K562 (cell line): Measurements from ENCODE around the gene BBLN. TPM values are rescaled to one million over a fixed set of nuclear protein-coding genes. Genes with fewer than 3 reads are reported as not detected.

Source experiments
- BACH1 ChIP-seq: fragments of 200-800 bp; sonication (Bioruptor generic); IDR thresholded peaks from 2 replicates; pipeline ENCODE4 v1.6.1; 2016; ENCODE audit warnings: missing genetic modification characterization, missing compliant biosample characterization
- CBFA2T3 ChIP-seq: fragments of 450-650 bp; IDR thresholded peaks from 2 replicates; pipeline ENCODE4 v1.6.1; 2017
- CREB1 ChIP-seq, 2 experiments: sonication (generic) in 1 of 2; formaldehyde crosslinking in 1 of 2; IDR thresholded peaks; 2 replicates each; pipeline versions ENCODE4 v1.6.1 to v1.8.0; 2012 to 2022; ENCODE audit warnings: inconsistent platforms in 1 of 2, mild to moderate bottlenecking in 1 of 2, missing genetic modification reagents in 1 of 2, moderate library complexity in 1 of 2
- FOS ChIP-seq: IDR thresholded peaks from 3 replicates; pipeline ENCODE4 v1.6.1; 2011; ENCODE audit not compliant: insufficient read length; ENCODE audit errors: extremely low read depth
- GABPB1 ChIP-seq: sonication (generic); formaldehyde crosslinking; IDR thresholded peaks from 2 replicates; pipeline ENCODE4 v1.8.0; 2022; ENCODE audit warnings: mild to moderate bottlenecking, missing genetic modification reagents
- HDAC3 ChIP-seq: fragments of 450-650 bp; IDR thresholded peaks from 2 replicates; pipeline ENCODE4 v1.6.1; 2018; ENCODE audit warnings: borderline replicate concordance, mild to moderate bottlenecking, moderate library complexity; ENCODE audit not compliant: partially characterized antibody
- HNRNPLL ChIP-seq: fragments of 200-400 bp; formaldehyde crosslinking; IDR thresholded peaks from 2 replicates; pipeline ENCODE4 v1.6.1; 2017; ENCODE audit warnings: low read length, low read depth, mild to moderate bottlenecking; ENCODE audit not compliant: poor library complexity, severe bottlenecking
- KAT7 ChIP-seq: sonication (generic); formaldehyde crosslinking; IDR thresholded peaks from 2 replicates; pipeline ENCODE4 v1.8.0; 2022; ENCODE audit warnings: missing genetic modification reagents, mild to moderate bottlenecking, borderline replicate concordance
- KLF10 ChIP-seq: fragments of 250-450 bp; sonication (Bioruptor Pico); IDR thresholded peaks from 2 replicates; pipeline ENCODE4 v1.6.1; 2021; ENCODE audit warnings: matching md5 sums
- MCM3 ChIP-seq: fragments of 450-650 bp; IDR thresholded peaks from 2 replicates; pipeline ENCODE4 v1.6.1; 2016
- PHTF2 ChIP-seq: fragments of 250-450 bp; sonication (Bioruptor Pico); IDR thresholded peaks from 2 replicates; pipeline ENCODE4 v1.5.0; 2021; ENCODE audit warnings: mild to moderate bottlenecking
- PTTG1 ChIP-seq: fragments of 450-650 bp; IDR thresholded peaks from 2 replicates; pipeline ENCODE4 v1.6.1; 2016; ENCODE audit warnings: low read depth, mild to moderate bottlenecking, missing genetic modification characterization, missing compliant biosample characterization
- SIX5 ChIP-seq, 2 experiments: IDR thresholded peaks; 2 replicates each; pipeline ENCODE4 v1.6.1; 2011; ENCODE audit warnings: low read length in 2 of 2, borderline replicate concordance in 1 of 2, low read depth in 1 of 2, mild to moderate bottlenecking in 1 of 2, moderate library complexity in 1 of 2; ENCODE audit not compliant: insufficient read depth in 1 of 2
- SOX6 ChIP-seq: fragments of 450-650 bp; IDR thresholded peaks from 2 replicates; pipeline ENCODE4 v1.6.1; 2014; ENCODE audit warnings: mild to moderate bottlenecking
- SUPT5H ChIP-seq: fragments of 450-650 bp; IDR thresholded peaks from 2 replicates; pipeline ENCODE4 v1.6.1; 2016
- TCF3 ChIP-seq: sonication (generic); formaldehyde crosslinking; IDR thresholded peaks from 2 replicates; pipeline ENCODE4 v1.4.0; 2020; ENCODE audit warnings: mild to moderate bottlenecking, missing genetic modification reagents
- TEAD1 ChIP-seq, 2 experiments: fragments of 450-650 bp in 1 of 2; sonication (generic) in 1 of 2; formaldehyde crosslinking; IDR thresholded peaks; 2 replicates each; pipeline versions ENCODE4 v1.4.0 to v1.8.0; 2020 to 2022; ENCODE audit warnings: mild to moderate bottlenecking in 2 of 2, missing genetic modification reagents in 1 of 2
- XRCC5 ChIP-seq: fragments of 200-400 bp; formaldehyde crosslinking; IDR thresholded peaks from 2 replicates; pipeline ENCODE4 v1.6.1; 2017; ENCODE audit warnings: low read depth, mild to moderate bottlenecking, low read length
- YY1 ChIP-seq, 3 experiments: IDR thresholded peaks; 2 replicates each; pipeline ENCODE4 v1.6.1; 2011; ENCODE audit warnings: low read length in 2 of 3, mild to moderate bottlenecking in 2 of 3, moderate library complexity in 2 of 3, borderline replicate concordance in 1 of 3, control low read depth in 1 of 3, low read depth in 1 of 3; ENCODE audit not compliant: insufficient read depth in 3 of 3, insufficient replicate concordance in 2 of 3, control insufficient read depth in 1 of 3, insufficient read length in 1 of 3; ENCODE audit errors: extremely low read depth in 1 of 3
- ZNF134 ChIP-seq: fragments of 250-450 bp; sonication (Bioruptor Pico); conservative IDR thresholded peaks from 2 replicates; pipeline ENCODE4 v1.4.0; 2020
- ZNF197 ChIP-seq: fragments of 200-800 bp; sonication (Bioruptor generic); IDR thresholded peaks from 2 replicates; pipeline ENCODE4 v1.6.1; 2016; ENCODE audit warnings: low read depth, missing genetic modification characterization, missing compliant biosample characterization
- ZNF778 ChIP-seq: fragments of 450-650 bp; formaldehyde crosslinking; IDR thresholded peaks from 2 replicates; pipeline ENCODE4 v1.4.0; 2020; ENCODE audit warnings: mild to moderate bottlenecking, moderate library complexity
- ZNF830 ChIP-seq: fragments of 250-450 bp; sonication (Bioruptor Pico); IDR thresholded peaks from 2 replicates; pipeline ENCODE4 v1.5.0; 2021; ENCODE audit warnings: mild to moderate bottlenecking
- polyA plus RNA-seq, 8 experiments: library from polyadenylated mRNA; depleted of rRNA in 4 of 8; stranded (reverse) in 5 of 8; unstranded in 3 of 8; fragments of >200 nt; fragmentation: Nextera tagmentation in 2 of 8; fragmentation: Illumina TruSeq in 1 of 8; extraction: Ambion mirVana in 2 of 8; extraction: Trizol in 1 of 8; gene quantifications; 2 replicates each; pipeline versions ENCODE4 v1.2.1 to v1.2.3, GENCODE V29; 2011 to 2014; ENCODE audit warnings: inconsistent platforms in 1 of 8, missing spikeins in 1 of 8
- total RNA-seq, 7 experiments: library from RNA; depleted of rRNA in 6 of 7; stranded (reverse); fragments of >200 nt in 6 of 7; fragmentation: Illumina TruSeq in 2 of 7; extraction: Trizol in 2 of 7; gene quantifications; 2 replicates each; pipeline versions ENCODE4 v1.2.1 to v1.2.3, GENCODE V29; 2011 to 2021; ENCODE audit warnings: low replicate concordance in 1 of 7
- TF ChIP-seq, protein P1 (sequence below): sonication (generic); formaldehyde crosslinking; IDR thresholded peaks from 2 replicates; pipeline ENCODE4 v1.8.1; 2023; ENCODE audit warnings: mild to moderate bottlenecking, missing genetic modification reagents
- TF ChIP-seq, protein P2 (sequence below): fragments of 250-450 bp; sonication (Bioruptor Pico); IDR thresholded peaks from 2 replicates; pipeline ENCODE4 v1.6.1; 2021; ENCODE audit warnings: mild to moderate bottlenecking

The BBLN gene
- total and polyA plus RNA-seq, 9 of the 15 experiments (the other 6 are each of a cell fraction or from before 2014, with no cell fraction given), result 4.2 to 331 (median 87.1) TPM

DNA sequence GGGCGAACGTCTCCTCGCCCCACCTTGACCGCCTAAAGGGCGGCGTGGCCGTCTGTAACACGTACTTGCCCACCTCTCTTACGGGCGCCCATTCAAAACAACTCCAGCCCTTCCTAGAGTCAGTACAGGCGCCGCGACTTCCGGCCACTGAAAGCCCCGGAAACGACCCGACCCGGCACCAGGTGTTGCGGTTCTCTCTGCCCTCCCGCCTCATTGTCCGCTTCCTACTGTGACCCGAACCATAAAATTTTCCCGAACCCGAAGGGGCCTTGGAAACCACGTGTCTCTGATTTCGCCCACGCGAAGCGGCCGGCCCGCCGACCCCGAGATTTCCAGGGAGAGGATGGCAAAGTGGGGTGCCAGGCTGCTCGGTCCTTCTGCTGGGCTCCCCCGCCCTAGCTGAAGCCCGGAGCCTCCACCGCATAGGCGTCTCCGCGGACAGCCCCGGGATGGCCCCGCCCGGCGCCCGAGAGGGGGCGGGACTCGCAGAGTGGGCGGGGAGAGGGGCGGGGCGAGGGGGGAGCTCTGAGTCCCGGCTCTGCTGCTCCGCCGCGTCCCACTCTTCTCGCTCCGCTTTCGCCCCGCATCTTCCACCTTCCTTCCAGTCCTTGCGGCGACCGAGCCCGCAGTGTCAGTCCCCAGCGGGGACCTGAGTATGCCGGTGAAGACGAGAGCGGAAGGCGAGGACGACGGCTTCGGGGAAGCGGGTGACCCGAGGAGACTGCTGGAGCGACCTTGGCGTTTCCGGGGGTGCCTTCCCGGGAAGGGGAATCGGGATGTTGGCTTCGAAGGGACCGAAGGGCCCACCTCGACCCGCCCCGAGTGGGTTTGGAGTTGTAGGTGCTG lies 31.9 kb upstream of the BBLN start (continued):
- TF ChIP-seq XRCC5, result peak; percentile 74
- TF ChIP-seq ZNF830 (CRISPR knock-in tag), result no peak
- no peak for TF ChIP-seq KLF10 (CRISPR knock-in tag)
- TF ChIP-seq SOX6, result no peak
- TF ChIP-seq TCF3 (CRISPR knock-in tag), result no peak
- TF ChIP-seq HNRNPLL, result no peak
- peak in 1 of 2 experiments; percentile 35; a peak in 1 of 4 replicates for TF ChIP-seq TEAD1 (CRISPR knock-in tag; IDR thresholded peaks at IDR 0.05)
- TF ChIP-seq YY1 (IDR thresholded peaks at IDR 0.05; ENCODE audit: borderline replicate concordance in 1 of 3, control insufficient read depth in 1 of 3, extremely low read depth in 1 of 3, insufficient read depth in 3 of 3, insufficient read length in 1 of 3, insufficient replicate concordance in 2 of 3, low read depth in 1 of 3, low read length in 2 of 3), result no peak
- no peak for TF ChIP-seq PTTG1
- TF ChIP-seq SUPT5H, result 0 out of 2 replicates have a peak, but pooled peaks have one; percentile 38
- no peak for TF ChIP-seq ZNF778 (CRISPR knock-in tag)
- no peak for TF ChIP-seq PHTF2 (CRISPR knock-in tag)
- no peak for TF ChIP-seq FOS
- no peak for TF ChIP-seq CBFA2T3
- TF ChIP-seq KAT7 (CRISPR knock-in tag), result 0 out of 2 replicates have a peak, but pooled peaks have one; percentile 68
- TF ChIP-seq BACH1 (tag), result no peak
- TF ChIP-seq CREB1 (IDR thresholded peaks at IDR 0.05), result peak; percentile 25; the same call in 1 of the 2 replicates
- TF ChIP-seq CREB1 (CRISPR knock-in tag; IDR thresholded peaks at IDR 0.05), result no peak
- TF ChIP-seq, protein P1, sequence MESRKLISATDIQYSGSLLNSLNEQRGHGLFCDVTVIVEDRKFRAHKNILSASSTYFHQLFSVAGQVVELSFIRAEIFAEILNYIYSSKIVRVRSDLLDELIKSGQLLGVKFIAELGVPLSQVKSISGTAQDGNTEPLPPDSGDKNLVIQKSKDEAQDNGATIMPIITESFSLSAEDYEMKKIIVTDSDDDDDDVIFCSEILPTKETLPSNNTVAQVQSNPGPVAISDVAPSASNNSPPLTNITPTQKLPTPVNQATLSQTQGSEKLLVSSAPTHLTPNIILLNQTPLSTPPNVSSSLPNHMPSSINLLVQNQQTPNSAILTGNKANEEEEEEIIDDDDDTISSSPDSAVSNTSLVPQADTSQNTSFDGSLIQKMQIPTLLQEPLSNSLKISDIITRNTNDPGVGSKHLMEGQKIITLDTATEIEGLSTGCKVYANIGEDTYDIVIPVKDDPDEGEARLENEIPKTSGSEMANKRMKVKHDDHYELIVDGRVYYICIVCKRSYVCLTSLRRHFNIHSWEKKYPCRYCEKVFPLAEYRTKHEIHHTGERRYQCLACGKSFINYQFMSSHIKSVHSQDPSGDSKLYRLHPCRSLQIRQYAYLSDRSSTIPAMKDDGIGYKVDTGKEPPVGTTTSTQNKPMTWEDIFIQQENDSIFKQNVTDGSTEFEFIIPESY (CRISPR knock-in tag), result no peak
- TF ChIP-seq HDAC3, result no peak
- TF ChIP-seq, protein P2, sequence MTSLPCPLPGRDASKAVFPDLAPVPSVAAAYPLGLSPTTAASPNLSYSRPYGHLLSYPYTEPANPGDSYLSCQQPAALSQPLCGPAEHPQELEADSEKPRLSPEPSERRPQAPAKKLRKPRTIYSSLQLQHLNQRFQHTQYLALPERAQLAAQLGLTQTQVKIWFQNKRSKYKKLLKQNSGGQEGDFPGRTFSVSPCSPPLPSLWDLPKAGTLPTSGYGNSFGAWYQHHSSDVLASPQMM (CRISPR knock-in tag), result no peak
- TF ChIP-seq SIX5 (IDR thresholded peaks at IDR 0.05; ENCODE audit: borderline replicate concordance in 1 of 2, insufficient read depth in 1 of 2, low read depth in 1 of 2, low read length in 2 of 2), result no peak
- peak; percentile 81 for TF ChIP-seq GABPB1 (CRISPR knock-in tag)
- TF ChIP-seq MCM3, result no peak
- no peak for TF ChIP-seq ZNF197 (CRISPR knock-in tag)
- TF ChIP-seq ZNF134 (CRISPR knock-in tag), result no peak
